Measurements from ENCODE around the gene PLB1.

Gene PLB1

DNA sequence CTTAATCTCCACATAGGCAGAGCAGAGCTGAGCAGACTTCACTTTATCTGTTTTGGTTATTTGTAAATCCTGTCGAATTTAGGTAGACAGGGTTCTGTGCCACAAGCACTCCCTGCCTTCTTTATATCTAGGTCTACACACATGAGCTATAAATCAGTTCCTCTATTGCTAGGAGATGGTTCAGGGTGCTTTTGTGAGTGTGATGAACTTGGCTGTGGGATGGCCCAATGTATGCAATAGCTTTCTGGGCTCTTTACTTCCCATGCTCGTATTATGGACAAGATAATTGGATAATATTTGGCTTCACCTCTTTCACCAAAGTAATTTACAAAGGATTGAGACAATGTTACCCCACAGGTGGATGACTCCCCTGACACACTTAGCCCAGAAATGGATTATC lies 72.2 kb downstream of the PLB1 start:
- no peak for DNase-seq

DNA sequence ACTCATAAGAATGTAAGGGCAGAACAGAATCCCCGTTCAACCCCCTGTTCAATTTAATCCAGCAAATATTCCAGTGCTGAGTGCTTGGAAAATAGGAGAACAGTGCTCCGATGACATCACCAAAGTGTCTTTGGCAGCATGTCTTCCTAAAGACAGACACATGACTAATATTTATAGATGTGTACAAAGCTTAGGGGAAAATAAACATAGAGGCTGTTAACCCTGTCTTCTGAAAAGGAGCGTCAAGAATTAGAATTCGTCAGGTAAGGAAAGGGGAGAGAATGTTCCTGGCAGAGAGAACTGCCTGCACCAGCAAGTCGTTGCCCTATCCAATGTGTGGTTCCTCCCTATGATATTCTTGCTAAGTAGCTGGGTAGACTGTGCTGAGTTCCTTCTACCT lies 72.7 kb downstream of the PLB1 start:
- no peak for DNase-seq

- DNase-seq = no peak
Measured at GRCh38 chr2:28570431-28570830, 74.6 kb downstream of the PLB1 start.

- no peak for DNase-seq
Measured at GRCh38 chr2:28576714-28577113, 80.9 kb downstream of the PLB1 start.

- no peak for DNase-seq
Measured at GRCh38 chr2:28577791-28578680, 82.2 kb downstream of the PLB1 start.

DNA sequence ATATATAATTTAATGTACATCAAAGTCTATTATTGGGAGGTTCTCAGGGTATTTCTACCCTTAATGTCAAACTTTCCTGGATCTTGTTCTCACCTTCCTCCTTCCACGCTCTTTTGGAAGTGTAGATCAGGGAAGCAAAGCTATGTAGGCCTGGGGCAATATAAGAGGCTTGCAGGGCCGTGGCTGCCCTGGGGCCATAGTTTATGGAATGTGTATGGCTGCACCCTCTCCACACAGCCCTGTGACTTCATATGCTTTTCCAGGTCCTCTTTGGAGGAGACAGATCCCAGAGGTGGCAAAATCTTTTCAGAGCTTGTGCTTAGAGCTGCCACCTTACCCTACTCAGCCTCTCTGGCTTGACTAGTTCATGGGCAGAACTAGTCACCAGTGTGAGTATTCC lies 82.9 kb downstream of the PLB1 start:
- DNase-seq = no peak

GRCh38 chr2:28579606-28580005 lies 83.7 kb downstream of the PLB1 start:
- no peak for DNase-seq

- no peak for DNase-seq
Measured at GRCh38 chr2:28580078-28580477, 84.2 kb downstream of the PLB1 start.

GRCh38 chr2:28581312-28581711 lies 85.5 kb downstream of the PLB1 start:
- no peak for DNase-seq

DNA sequence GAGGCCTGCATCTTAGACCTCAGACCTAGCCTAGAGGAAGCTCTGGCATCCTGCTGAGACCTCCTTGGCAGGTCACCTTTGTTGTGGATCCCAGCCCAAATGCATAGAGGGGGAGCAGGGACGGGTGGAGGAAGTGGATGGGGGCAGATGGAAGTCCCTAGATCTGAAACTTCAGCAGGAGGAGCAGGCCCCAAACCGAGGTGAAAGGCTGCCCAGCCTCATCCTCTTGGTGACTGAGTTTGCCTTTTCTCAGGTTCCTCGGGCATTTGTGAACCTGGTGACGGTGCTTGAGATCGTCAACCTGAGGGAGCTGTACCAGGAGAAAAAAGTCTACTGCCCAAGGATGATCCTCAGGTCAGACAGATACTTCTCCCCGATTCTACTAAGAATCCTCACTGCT lies 86.3 kb downstream of the PLB1 start:
- DNase-seq = no peak

GRCh38 chr2:28582595-28582994 lies 86.7 kb downstream of the PLB1 start:
- DNase-seq = no peak

DNA sequence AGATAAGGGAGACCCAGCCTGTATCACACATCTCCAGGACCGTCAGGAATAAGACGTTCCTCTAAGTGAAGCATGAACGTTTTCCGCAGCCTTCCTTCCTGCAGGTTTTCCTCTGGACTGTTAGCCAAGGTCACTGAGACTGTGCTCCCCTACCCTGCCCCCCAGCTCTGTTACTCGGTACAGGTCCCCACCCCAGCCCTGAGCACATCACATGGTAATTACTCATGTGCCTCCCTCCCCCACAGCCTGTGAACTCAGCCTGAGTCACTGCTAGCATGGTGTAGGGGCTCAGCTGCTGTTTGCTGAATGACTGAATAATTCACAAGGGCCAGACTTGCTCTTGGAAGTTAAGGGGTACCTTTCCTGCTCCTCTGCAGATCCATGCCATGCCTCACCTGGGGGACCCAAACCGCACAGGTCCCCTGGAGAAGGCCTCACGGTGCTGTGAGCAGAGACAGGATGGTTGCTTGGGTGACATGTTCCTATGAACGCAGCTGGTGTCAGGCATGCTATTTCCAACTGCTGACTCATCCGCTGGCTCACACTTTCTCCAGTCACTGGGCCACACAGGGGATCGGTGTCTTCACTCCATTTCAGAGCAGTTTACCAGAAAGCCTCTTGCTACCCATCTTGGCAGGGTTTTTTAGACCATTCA lies 88.2 kb downstream of the PLB1 start:
- peak; percentile 43 for DNase-seq

DNA sequence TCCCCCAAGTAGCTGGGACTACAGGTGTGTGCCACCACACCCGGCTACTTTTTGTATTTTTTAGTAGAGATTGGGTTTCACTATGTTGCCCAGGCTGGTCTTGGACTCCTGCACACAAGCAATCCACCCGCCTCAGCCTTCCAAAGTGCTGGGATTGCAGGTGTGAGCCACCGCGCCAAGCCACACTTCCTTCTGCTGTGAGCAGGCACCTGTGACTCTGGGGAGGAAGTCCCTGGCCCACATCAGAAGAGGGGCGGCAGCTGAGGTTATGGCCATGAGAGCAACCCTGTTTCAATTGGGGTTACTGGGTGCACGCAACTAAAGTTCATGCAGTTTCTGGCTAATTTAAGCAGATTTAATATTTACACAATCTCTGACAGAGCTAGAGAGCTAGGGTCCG lies 91.0 kb downstream of the PLB1 start:
- DNase-seq = peak; percentile 52

GRCh38 chr2:28587526-28588291 lies 91.8 kb downstream of the PLB1 start:
- DNase-seq = peak; percentile 18

DNA sequence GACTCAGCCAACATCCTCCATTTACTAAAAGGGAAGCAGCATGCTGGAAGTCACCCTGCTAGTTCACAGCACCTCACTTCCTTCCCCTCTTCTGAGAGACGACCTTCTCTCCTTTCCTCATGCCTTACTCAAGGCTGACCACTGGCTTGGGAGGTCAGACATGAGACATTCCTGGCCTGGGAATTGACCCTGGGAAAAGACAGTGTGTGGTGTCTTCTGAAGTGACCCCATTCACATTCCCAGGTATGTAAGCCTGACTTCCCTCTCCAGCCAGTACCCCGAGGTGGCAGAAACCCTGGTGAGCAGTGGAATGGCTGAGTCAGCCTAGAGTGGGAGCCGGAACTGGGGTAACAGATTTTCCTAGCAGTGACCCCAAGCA lies 92.4 kb downstream of the PLB1 start:
- DNase-seq = peak; percentile 17

DNA sequence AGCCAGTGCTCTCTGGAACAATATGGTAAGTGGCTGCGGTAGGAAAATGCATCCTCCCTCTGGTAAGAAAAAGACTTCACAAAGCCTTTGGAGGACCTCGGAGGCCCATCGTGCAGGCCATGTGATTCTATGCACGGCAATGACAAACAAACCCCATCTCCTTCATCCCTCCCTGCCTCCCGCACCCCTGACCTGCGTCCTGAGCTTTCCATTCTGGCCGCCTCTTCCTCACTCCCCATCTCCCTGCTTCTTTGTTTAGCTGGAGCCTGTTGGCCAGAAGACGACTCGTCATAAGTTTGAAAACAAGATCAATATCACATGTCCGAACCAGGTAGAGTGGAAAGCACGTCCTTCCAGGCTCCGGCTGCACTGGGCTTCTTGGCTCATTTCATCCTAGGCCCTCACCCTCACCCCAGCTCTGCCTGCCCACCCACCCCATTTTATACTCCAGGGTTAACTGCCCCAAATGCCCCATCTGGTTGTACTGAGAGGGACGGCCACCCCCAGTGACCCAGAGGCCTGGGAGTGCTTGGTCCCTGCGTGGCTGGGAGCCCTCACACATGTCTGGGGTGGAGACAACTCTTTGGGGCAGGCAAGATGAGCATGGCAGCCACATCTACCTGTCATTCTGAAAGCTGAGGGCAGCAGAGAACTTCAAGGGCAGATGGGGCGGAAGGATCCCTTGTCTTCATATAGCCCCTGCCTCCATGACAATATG lies 94.0 kb downstream of the PLB1 start:
- peak; percentile 10 for DNase-seq

- peak; percentile 13 for DNase-seq
Measured at GRCh38 chr2:28590496-28591301, 94.8 kb downstream of the PLB1 start.

DNA sequence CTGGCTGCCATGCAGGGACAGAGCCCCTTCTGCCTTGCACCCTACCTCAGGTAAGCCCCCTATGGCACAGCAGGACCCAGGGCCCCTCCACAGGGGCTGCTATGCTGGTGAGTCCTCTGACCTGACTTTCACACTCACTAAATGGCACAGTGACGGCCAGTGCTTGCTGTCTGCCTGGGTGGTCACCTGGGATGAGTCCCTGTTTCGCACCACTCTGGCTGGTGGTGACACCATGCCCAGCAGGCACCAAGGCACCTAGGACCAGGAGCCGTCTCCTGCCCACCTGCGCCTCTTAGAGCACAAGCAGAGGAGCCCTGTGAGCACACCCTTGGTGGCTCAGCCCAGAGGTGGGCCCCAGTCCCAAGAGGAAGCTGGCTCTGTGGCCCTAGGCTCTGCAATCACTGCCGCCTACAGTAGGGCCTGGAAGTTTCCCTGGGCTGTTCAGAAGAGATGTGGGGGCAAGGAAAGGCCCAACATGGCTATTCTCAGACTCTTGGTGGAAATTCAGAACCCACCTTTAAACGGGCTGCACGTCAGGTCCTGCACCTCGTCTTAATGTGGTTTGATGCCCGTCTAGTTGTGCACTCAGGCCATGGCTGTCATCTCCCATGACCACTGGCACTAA lies 96.0 kb downstream of the PLB1 start:
- no peak for DNase-seq

DNA sequence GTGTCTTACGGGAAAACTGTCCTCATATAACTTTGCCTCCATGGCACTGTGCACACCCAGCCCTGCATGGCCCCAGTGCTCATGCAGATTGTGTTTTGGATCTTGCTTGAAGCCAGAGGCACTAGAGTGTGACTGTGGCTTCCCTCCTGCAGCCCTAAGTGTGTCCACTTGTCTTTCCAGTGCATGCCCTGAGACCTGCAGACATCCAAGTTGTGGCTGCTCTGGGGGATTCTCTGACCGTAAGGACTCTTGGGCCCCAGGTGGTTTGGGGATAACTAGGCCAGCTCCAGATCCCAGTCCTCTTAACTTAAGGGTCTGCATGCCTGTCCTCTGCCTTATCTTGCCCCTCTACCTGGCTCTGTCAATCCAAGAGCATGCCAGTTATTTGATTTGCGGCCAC lies 96.6 kb downstream of the PLB1 start:
- no peak for DNase-seq

DNA sequence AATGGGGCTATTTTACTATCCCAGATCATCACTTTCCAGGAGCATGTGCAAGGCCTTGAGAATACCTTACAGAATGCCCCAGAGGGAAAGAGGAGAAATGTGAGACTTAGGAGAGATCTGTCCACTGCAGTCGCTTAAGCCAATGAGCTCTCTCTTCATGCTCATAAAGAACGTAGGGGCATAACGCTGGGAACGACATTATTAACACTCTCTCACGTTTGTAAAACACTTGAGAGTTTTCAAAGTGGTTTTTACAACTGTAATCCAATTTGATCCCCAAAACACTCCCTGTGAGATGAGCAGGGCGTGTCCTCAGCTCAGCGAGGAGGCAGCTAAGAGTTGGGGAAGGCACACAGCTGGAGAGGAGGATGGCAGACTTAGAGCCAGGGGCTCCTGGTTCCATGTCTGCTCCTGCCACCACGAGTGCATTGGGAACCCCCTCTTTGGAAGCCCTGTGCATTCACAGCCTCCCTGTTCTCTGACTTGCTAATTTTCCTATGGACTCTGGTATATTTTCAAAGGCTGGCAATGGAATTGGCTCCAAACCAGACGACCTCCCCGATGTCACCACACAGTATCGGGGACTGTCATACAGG lies 97.4 kb downstream of the PLB1 start:
- peak; percentile 13 for DNase-seq

DNA sequence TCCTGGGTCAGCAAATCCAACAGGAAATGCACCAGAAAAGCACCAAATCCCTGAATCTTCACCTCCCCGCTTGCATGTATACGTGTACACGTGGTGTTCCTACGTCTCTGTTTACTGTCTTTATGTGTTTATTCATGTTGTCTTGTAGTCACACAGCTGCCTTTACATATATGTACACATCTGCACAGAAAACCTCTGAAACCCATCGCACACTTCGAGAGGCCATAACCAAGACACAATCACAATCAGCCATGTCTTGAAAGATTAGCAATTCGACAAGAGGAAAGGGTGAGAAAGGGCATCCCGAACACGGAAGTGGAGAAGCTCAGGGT lies 98.1 kb downstream of the PLB1 start:
- no peak for DNase-seq
